ENCODE data around the gene HDHD5. TPM values are rescaled to one million over a fixed set of nuclear protein-coding genes. Genes with fewer than 3 reads are reported as not detected.

Gene HDHD5
- total RNA-seq, 4 donors from 2014 or later, result 32.9 to 60.7 (median 36.7) TPM

- no peak for DNase-seq (ENCODE audit: low spot score)
- TF ChIP-seq, protein P1, sequence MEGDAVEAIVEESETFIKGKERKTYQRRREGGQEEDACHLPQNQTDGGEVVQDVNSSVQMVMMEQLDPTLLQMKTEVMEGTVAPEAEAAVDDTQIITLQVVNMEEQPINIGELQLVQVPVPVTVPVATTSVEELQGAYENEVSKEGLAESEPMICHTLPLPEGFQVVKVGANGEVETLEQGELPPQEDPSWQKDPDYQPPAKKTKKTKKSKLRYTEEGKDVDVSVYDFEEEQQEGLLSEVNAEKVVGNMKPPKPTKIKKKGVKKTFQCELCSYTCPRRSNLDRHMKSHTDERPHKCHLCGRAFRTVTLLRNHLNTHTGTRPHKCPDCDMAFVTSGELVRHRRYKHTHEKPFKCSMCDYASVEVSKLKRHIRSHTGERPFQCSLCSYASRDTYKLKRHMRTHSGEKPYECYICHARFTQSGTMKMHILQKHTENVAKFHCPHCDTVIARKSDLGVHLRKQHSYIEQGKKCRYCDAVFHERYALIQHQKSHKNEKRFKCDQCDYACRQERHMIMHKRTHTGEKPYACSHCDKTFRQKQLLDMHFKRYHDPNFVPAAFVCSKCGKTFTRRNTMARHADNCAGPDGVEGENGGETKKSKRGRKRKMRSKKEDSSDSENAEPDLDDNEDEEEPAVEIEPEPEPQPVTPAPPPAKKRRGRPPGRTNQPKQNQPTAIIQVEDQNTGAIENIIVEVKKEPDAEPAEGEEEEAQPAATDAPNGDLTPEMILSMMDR (IDR thresholded peaks at IDR 0.05), result no peak
Observed at GRCh38 chr22:17112491-17113042, 46.5 kb downstream of the HDHD5 start.

DNA sequence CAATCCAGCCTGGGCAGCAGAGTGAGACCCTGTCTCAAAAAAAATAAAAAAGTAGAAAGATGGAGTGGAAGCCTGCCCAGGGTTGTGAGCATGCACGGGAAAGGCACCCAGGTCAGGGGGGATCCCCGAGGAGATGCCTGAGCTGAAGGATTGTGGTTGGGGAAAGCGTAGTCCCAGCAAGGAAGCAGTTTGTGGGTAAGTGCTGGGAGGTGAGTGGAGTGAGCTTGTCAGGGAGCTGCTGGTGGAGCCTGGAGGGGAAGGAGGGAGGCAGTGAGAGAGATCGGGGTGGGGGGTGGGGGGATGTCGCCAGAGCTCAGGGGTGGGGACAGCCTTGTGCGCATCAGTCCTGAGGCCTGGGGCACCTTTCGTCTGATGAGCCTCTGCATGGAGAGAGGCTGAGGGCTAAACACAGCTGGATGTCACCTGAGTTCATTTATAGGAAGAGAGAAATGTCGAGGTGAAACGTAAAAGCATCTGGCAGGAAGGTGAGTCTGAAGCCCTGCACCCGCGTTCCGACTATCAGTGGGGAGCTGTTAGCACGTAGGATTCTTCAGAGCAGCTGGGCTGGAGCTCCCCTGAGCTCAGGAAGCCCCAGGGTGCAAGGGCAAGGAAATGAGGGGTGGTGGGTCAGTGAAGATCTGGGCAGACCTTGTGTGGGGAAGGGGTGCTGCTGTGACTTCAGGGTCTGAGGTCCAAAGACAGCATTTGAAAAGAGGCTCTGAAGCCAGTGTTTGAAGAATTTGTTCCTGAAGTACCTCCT lies 48.1 kb downstream of the HDHD5 start:
- TF ChIP-seq, protein P1 (IDR thresholded peaks at IDR 0.05), result no peak

More at GRCh38 chr22:17112491-17113042, 46.5 kb downstream of the HDHD5 start:
- ATAC-seq (ENCODE audit: low FRiP score), result no peak

GRCh38 chr22:17109976-17110375 lies 49.1 kb downstream of the HDHD5 start:
- TF ChIP-seq, protein P1 (IDR thresholded peaks at IDR 0.05), result no peak
- ATAC-seq (ENCODE audit: low FRiP score) (no peak), DNase-seq (ENCODE audit: low spot score) (no peak)

More for the DNA sequence above, 48.1 kb downstream of the HDHD5 start:
- no peak for ATAC-seq (ENCODE audit: low FRiP score)
- no peak for DNase-seq (ENCODE audit: low spot score)

- ATAC-seq (ENCODE audit: low FRiP score), result no peak
- DNase-seq (ENCODE audit: low spot score), result no peak
- TF ChIP-seq, protein P1 (IDR thresholded peaks at IDR 0.05), result no peak
Observed at GRCh38 chr22:17109113-17109865, 49.8 kb downstream of the HDHD5 start.

DNA sequence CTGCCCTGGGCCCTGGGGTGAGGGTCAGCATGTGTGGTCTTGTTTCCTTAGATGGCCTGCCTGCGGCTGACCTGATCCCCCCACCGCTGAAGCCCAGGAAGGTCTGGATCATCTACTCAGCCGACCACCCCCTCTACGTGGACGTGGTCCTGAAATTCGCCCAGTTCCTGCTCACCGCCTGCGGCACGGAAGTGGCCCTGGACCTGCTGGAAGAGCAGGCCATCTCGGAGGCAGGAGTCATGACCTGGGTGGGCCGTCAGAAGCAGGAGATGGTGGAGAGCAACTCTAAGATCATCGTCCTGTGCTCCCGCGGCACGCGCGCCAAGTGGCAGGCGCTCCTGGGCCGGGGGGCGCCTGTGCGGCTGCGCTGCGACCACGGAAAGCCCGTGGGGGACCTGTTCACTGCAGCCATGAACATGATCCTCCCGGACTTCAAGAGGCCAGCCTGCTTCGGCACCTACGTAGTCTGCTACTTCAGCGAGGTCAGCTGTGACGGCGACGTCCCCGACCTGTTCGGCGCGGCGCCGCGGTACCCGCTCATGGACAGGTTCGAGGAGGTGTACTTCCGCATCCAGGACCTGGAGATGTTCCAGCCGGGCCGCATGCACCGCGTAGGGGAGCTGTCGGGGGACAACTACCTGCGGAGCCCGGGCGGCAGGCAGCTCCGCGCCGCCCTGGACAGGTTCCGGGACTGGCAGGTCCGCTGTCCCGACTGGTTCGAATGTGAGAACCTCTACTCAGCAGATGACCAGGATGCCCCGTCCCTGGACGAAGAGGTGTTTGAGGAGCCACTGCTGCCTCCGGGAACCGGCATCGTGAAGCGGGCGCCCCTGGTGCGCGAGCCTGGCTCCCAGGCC lies 50.6 kb downstream of the HDHD5 start:
- no peak for ATAC-seq (ENCODE audit: low FRiP score)
- no peak for DNase-seq (ENCODE audit: low spot score)

GRCh38 chr22:17107547-17107810 lies 51.6 kb downstream of the HDHD5 start:
- TF ChIP-seq, protein P1 (IDR thresholded peaks at IDR 0.05), result no peak
- no peak for ATAC-seq (ENCODE audit: low FRiP score)
- DNase-seq (ENCODE audit: low spot score), result no peak

More for the DNA sequence above, 50.6 kb downstream of the HDHD5 start:
- TF ChIP-seq, protein P1 (IDR thresholded peaks at IDR 0.05), result no peak

All from omental fat pad (tissue), 4 donors.